AML-193 (cell line): ENCODE measurements around the gene SFXN5.

Experiments
- DNase-seq, 2 experiments: peaks; one replicate each; lab custom pipeline; 2025; lab: John Stamatoyannopoulos, UW

SFXN5 gene

GRCh38 chr2:72942293-72942692 lies 129.2 kb downstream of the SFXN5 start:
- no peak for DNase-seq

GRCh38 chr2:72940786-72941185 lies 130.7 kb downstream of the SFXN5 start:
- DNase-seq: no peak

DNA sequence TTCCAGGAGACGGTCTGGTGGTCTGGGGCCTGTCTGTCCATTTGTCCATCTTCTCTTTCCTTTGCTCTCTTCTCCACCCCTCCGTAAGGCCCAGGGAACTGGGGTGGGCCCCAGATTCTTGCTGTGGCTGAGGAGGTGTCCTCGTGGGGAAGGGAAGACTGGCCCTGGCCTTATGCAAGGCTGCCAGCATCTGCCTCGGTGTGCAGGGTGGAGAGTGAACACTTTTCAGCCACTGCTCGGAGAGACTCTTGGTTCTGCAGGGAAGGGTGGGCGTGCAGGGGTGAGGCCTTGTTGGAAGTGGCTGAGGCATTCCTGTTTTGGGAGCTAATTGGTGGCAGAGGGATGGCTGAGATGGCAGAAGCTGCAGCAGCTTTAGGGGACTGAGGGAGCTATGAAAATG lies 131.2 kb downstream of the SFXN5 start:
- no peak for DNase-seq

DNA sequence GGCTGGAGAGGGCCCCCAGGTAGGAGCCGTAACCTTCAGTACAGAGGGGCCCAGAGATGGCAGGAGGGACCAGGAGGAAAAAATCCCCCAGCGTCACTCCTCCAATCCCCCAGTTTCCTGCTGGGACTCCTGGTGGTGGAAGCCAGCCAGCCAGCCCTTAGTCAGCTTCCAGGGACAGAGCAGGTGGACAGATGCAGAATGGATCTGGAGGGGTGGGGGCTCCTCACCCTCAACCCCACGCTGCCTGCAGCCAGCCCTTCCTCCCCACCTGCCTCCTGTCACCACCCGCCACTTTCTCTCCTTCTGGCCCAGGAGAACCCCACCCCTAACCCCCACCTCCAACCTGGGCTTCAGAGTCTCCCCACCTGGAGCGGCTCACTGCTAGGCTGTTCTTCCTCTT lies 133.1 kb downstream of the SFXN5 start:
- DNase-seq: no peak

DNA sequence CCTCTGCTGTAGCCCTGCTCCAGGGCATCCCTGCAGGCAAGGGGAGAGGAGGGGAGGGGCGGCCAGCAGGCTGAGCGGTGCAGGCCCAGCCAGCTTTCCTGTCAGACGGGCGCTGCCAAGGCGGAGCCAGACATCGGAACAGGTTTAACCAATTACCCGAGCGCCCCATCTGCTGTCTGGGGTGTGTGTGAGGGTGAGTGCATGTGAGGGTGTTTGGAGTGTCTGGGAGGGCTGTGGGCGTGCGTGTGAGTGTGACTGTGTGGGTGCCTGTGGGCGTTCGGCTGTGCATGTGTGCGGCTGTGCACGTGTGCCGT lies 134.2 kb downstream of the SFXN5 start:
- no peak for DNase-seq

DNA sequence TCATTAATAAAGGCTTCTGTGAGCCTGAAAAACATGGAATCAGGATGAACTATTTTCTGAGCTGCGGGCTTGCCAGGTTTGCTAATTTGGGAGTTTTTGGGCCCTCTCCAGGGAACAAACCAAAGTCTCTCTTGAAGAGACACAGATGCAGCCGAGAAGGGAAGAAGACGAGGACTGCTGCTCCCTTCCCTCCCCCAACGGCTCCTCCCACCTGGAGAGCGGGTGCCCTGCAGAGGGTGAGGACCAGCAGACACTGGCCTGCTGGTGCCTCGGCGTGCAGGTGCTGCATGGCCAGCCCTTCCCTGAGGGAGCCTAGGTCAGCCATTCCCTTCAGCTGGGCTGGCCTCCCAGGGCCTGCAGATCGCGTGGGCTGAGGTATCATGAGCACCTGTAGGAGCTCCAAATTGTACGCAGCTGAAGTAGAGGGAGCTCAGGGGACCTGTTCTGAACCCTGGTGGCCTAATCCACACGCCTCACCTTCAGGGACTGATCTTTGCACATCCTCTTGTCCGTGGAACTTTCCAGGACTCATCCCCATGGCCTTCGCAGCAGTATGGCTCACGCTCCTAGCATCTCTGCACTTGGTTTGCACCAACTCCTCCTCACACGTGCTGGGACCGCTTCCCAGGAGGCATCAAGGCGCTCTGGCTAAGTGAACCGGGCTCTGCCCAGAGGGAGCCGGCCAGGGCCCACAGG lies 134.7 kb downstream of the SFXN5 start:
- DNase-seq: no peak

GRCh38 chr2:72935611-72935957 lies 135.9 kb downstream of the SFXN5 start:
- DNase-seq: no peak

GRCh38 chr2:72934683-72935610 lies 136.6 kb downstream of the SFXN5 start:
- peak; percentile 20 to 44 for DNase-seq

- DNase-seq: no peak
Observed at GRCh38 chr2:72933646-72934151, 137.8 kb downstream of the SFXN5 start.

DNA sequence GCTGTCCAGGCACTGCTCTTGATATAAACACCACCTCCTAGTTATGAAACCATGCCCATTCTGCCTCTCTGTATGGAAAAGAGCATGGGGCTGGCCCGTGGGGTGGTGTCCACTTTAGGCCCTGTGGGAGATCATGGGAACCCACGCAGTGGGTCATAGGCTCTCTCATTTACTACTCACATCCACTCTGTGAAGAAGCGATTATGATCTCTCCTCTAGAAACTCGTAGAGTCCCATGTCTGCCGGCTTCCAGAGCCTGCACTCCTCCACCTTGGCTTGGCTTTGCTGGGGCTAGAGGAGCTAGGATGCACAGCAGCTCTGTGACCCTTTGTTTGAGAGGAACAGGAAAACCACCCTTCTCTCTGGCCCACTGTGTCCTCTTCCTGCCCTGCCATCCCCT lies 138.3 kb downstream of the SFXN5 start:
- DNase-seq: no peak

- no peak for DNase-seq
Observed at GRCh38 chr2:72932805-72933204, 138.7 kb downstream of the SFXN5 start.

DNA sequence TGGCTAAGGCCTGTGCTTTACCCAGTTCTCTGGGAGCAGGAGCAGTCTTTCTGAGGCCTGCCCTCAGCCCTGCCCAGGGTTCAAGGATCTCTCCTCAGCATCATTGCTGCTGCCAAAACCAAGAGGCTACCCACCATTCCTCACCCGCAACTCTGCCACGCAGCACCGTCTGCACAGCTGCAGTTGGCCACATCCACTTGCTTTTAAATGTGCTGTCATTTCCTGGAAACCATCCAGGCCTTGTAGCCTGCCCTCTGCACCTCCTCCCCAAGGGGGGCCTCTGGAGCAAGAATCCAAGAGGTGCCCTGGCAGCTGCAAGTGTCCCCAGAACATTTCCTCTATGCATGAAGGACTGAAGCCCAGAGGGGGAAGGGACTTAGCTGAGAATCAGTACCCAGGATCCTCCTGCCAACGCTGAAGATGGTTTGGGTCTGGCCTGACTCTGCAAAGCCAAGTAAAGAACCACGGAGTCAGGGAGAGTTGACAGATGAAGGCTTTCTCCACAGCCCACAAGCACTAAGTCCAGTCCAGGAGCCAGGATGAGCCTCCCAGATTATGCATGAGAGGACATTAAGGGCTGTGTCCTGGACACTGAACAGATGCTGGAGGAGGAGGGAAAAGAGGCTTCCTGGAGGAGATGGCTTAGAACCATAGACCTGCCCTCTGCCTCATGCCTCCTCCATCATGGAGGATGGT lies 139.3 kb downstream of the SFXN5 start:
- no peak for DNase-seq

- DNase-seq: no peak
Observed at GRCh38 chr2:72931280-72931910, 140.1 kb downstream of the SFXN5 start.

DNA sequence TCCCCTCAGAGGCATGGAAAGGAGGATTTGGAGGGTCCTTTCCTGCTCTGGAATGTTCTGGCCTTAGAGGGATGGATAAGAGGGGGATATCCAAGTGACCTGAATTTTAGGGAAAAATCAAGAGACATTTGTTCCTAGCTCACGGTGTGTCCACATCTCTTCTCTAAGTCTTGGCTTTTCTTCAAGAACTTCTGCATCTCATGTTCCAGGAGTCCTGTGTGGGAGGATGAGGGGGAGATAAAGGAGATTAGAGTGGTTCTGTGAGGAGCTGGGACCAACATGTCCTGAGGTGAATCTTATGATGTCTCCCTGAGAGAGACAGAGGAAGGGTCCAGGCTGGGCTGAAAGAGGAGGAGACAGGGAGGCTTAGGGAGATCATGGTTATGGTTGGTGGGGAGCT lies 142.5 kb downstream of the SFXN5 start:
- DNase-seq: no peak

- DNase-seq: no peak
Observed at GRCh38 chr2:72927619-72928550, 143.6 kb downstream of the SFXN5 start.

DNA sequence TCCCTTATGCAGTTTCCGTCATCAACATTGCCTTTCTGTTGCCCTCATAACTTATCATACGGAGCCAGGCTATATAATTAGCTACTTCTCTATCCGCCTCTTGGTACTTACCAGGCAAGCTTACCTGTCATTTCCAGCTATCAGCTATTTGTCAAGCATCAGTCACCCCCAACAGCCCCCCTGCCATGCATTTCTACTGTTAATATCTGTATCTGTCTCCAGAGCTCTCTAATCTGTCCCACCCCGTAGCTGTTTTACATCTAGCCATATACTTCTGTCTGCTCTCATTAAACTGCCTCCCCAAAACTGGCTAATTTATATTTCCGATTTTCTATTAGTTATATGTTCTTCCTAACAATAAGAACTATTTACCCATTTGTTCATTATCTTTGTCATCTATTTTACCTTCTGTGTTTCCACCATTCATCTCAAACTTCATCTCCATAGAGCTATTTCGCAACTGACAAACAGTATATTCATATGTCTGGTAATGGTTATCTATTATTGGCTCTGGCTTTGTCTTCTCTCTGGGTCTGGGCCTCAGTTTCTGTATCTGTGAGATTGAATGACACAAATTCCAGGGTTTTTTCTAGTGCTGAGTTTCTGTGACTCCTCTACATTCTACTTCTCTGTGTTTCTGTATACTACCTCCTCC lies 144.6 kb downstream of the SFXN5 start:
- no peak for DNase-seq

- no peak for DNase-seq
Observed at GRCh38 chr2:72926368-72926767, 145.1 kb downstream of the SFXN5 start.

- no peak for DNase-seq
Observed at GRCh38 chr2:72925328-72925943, 146.1 kb downstream of the SFXN5 start.

DNA sequence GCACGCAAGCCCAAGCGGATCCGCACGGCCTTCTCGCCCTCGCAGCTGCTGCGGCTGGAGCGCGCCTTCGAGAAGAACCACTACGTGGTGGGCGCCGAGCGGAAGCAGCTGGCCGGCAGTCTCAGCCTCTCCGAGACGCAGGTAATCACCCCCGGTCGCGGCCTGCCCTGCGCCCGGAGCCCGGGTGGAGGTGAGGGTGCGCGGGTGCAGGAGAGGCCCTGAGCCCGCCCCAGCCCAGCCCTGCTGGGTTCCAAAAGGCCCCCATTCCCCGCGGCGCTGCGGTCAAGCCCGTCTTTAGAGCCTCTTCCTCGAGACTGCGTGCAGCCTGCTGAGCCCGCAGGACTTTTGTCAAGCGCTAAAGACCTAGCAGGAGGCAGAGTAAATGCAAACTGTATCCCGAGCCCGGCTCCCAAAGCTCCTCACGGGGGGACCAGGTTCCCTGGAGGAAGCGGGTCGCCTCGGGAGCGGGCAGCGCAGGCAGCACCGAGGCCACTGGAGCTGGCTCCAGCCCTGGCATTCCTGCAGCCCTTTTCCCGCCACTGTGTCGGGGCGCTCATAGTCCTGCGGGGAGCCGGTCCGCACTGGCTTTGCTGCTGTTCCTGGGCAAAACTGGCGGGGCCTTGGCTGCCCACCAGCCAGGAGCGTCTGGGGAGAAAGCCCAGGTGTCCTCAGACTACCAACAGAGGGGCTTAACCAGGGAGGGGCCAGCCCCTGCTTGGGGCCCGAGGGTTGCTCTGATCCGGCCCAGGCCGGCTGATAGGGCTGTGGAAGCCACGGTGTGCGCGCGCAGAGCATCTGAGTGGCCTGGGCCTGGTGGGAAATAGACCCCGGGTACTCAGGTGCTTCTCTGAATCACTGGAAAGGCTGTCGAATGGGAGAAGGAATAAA lies 146.9 kb downstream of the SFXN5 start:
- no peak for DNase-seq
